ENCODE measurements around the gene HLA-DRB5. TPM values are rescaled to one million over a fixed set of nuclear protein-coding genes. Genes with fewer than 3 reads are reported as not detected.

Gene HLA-DRB5
- total and polyA plus RNA-seq, 2 of the 8 experiments (the other 6 are each of a cell fraction or from before 2014, with no cell fraction given), result 0.83 to 1.4 TPM

- TF ChIP-seq CHD7 (IDR thresholded peaks at IDR 0.05; ENCODE audit: insufficient replicate concordance, low read length), result no peak
- TF ChIP-seq BCL11A (IDR thresholded peaks at IDR 0.05; ENCODE audit: low read depth in 2 of 2, low read length in 2 of 2), result no peak
- TF ChIP-seq RXRA (IDR thresholded peaks at IDR 0.05; ENCODE audit: insufficient read depth, low read depth, low read length), result no peak
- TF ChIP-seq CBX8 (IDR thresholded peaks at IDR 0.05; ENCODE audit: borderline replicate concordance, low read depth, low read length), result no peak
- no peak for TF ChIP-seq CBX5 (IDR thresholded peaks at IDR 0.05; ENCODE audit: low read depth, low read length)
- TF ChIP-seq SIX5 (IDR thresholded peaks at IDR 0.05; ENCODE audit: low read depth, low read length), result no peak
- no peak for TF ChIP-seq MAX (IDR thresholded peaks at IDR 0.05)
- TF ChIP-seq ATF2 (IDR thresholded peaks at IDR 0.05; ENCODE audit: low read length), result no peak
These were observed 23.1 kb upstream of the HLA-DRB5 start (continued) for GRCh38 chr6:32553037-32553742.
